Rectal smooth muscle tissue (tissue), 1 donor: ENCODE data around the gene CFAP410.
"Not testable (repeated sequence)": the region's sequence is repeated elsewhere in the genome, so short reads cannot be mapped to it uniquely, and the experiment has no call there.

ENCODE experiments used
- H3K27ac ChIP-seq: one replicate; pipeline ENCODE4 v1.7.0; 2013; ENCODE audit warnings: low read depth, low read length, inconsistent platforms
- H3K27me3 ChIP-seq: one replicate; pipeline ENCODE4 v1.7.0; 2013; ENCODE audit warnings: low read length; ENCODE audit not compliant: control insufficient read depth, insufficient read depth
- H3K36me3 ChIP-seq: one replicate; pipeline ENCODE4 v1.7.0; 2013; ENCODE audit warnings: low read length; ENCODE audit not compliant: control insufficient read depth, insufficient read depth
- H3K4me1 ChIP-seq: one replicate; pipeline ENCODE4 v1.7.0; 2013; ENCODE audit warnings: low read length; ENCODE audit not compliant: control insufficient read depth, insufficient read depth
- H3K4me3 ChIP-seq: one replicate; pipeline ENCODE4 v1.7.0; 2013; ENCODE audit warnings: low read length
- H3K9ac ChIP-seq: one replicate; pipeline ENCODE4 v1.7.0; 2013; ENCODE audit warnings: low read length

The CFAP410 gene

DNA sequence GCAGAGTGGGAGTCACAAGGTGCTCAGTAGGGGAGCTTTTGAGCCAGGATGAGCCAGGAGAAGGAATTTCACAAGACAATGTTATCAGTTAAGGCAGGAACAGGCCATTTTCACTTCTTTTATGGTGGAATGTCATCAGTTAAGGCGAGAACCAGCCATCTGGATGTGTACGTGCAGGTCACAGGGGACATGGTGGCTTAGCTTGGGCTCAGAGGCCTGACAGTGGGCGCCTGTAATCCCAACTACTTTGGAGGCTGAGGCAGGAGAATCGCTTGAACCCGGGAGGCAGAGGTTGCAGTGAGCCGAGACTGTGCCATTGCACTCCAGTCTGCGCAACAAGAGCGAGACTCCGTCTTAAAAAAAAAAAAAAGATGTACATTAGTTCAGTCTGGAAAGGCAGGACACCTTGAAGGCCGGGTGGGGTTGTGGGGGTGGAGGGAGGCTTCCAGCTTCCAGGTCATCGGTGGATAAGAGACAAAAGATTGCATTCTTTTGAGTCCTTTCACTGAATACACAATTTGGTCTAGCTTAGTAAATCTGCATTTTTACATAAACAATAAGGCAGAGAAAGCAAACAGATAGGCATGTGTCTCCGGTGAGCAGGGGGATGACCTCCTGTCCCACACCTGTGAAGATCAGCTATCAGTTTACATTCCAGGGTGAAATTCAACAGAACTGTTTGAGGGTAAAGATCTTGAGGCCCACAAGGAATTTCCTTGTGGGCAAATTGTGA is 2.7 kb upstream of the CFAP410 start:
- H3K27ac ChIP-seq, H3K36me3 ChIP-seq, H3K9ac ChIP-seq, H3K4me3 ChIP-seq, H3K27me3 ChIP-seq: not testable (repeated sequence)
- H3K4me1 ChIP-seq: peaks cover 11% of the 10 kb centered on the region

- Histone ChIP-seq H3K4me3 (peak overlapping the region; percentile 72), H3K27me3 (no peaks in the 10 kb centered on the region), H3K4me1 (peaks cover 11% of the 10 kb centered on the region), H3K9ac (no peak overlapping the region), H3K27ac (peak overlapping the region; percentile 85), H3K36me3 (peaks cover 6% of the 10 kb centered on the region)
Measured at GRCh38 chr21:44337941-44338895, 972 bp downstream of the CFAP410 start.

- Histone ChIP-seq H3K27me3 (no peaks in the 10 kb centered on the region), H3K9ac (no peak overlapping the region), H3K27ac (no peak overlapping the region), H3K36me3 (peaks cover 10% of the 10 kb centered on the region), H3K4me3 (no peak overlapping the region), H3K4me1 (peaks cover 11% of the 10 kb centered on the region)
Measured at GRCh38 chr21:44337449-44337848, 1.7 kb downstream of the CFAP410 start.

DNA sequence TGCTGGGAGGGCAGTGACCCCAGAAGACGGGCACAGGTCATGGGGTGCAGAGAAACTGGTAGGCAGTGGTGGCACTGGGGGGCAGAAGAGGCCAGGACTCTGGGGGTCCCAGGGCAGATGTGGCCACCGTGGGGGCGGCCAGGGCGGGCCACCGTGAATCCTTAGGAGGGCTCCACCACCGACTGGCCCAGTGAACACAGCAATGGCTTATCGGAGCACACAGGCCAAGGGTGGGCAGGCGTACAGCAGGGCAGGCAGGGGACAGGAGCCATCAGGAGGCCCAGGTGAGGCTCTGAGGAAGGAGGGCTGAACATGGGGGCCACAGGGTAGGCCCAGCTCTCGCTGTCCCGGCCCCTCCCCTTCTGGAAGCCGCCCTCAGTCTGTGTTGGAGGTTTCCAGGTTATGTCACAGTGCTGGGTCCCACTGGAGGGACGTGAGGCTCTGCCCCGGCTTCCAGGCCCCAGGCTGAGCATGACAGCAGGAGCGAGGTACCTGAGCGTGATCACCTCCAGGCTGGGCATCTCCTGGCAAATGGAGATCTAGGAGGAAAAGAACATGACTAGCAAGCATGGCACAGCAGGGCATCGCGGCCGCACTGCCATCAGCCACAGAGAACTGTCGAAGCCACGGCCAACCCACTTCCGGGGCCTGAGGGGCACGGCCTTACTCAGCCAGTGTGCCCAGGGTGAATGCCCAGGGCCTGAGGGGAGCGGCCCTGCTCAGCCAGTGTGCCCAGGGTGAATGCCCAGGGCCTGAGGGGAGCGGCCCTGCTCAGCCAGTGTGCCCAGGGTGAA is 3.7 kb downstream of the CFAP410 start:
- peaks cover 18% of the 10 kb centered on the region for H3K36me3 ChIP-seq
- H3K9ac ChIP-seq: no peak overlapping the region
- peaks cover 11% of the 10 kb centered on the region for H3K4me1 ChIP-seq
- H3K27me3 ChIP-seq: no peaks in the 10 kb centered on the region
- H3K27ac ChIP-seq: no peak overlapping the region
- no peak overlapping the region for H3K4me3 ChIP-seq

GRCh38 chr21:44334329-44335030 is 4.7 kb downstream of the CFAP410 start:
- H3K4me3 ChIP-seq: no peak overlapping the region
- no peaks in the 10 kb centered on the region for H3K27me3 ChIP-seq
- no peak overlapping the region for H3K27ac ChIP-seq
- peaks cover 18% of the 10 kb centered on the region for H3K36me3 ChIP-seq
- peaks cover 4% of the 10 kb centered on the region for H3K4me1 ChIP-seq
- no peak overlapping the region for H3K9ac ChIP-seq

- Histone ChIP-seq H3K36me3 (peaks cover 18% of the 10 kb centered on the region), H3K27me3 (no peaks in the 10 kb centered on the region), H3K9ac (no peak overlapping the region), H3K27ac (no peak overlapping the region), H3K4me1 (peaks cover 4% of the 10 kb centered on the region), H3K4me3 (no peak overlapping the region)
Measured at GRCh38 chr21:44333509-44334328, 5.5 kb downstream of the CFAP410 start.

DNA sequence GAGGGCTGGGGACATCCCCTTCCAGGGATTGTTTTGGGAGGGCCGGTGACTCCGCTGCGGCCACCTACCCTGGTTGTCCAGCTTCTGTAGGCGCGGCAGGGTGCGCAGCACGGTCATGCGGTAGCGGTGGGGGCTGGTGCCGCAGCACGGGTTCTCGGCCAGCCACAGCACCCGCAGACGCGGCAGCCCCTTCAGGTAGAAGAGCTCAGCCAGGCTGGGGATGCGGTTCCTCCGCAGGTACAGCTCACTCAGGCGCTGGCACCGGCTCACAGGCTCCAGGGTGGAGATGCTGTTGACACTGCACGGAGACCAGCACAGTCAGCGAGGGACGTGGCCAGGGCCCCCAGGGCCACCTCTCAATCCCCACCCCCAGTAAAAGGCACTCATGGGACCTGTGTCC is 6.2 kb downstream of the CFAP410 start:
- Histone ChIP-seq H3K27ac (no peak overlapping the region), H3K4me3 (no peak overlapping the region), H3K9ac (no peak overlapping the region), H3K36me3 (peaks cover 18% of the 10 kb centered on the region), H3K27me3 (no peaks in the 10 kb centered on the region), H3K4me1 (no peaks in the 10 kb centered on the region)

GRCh38 chr21:44332383-44332782 is 6.8 kb downstream of the CFAP410 start:
- Histone ChIP-seq H3K27ac (no peak overlapping the region), H3K27me3 (no peaks in the 10 kb centered on the region), H3K4me1 (no peaks in the 10 kb centered on the region), H3K36me3 (peaks cover 18% of the 10 kb centered on the region), H3K9ac (no peak overlapping the region), H3K4me3 (no peak overlapping the region)

DNA sequence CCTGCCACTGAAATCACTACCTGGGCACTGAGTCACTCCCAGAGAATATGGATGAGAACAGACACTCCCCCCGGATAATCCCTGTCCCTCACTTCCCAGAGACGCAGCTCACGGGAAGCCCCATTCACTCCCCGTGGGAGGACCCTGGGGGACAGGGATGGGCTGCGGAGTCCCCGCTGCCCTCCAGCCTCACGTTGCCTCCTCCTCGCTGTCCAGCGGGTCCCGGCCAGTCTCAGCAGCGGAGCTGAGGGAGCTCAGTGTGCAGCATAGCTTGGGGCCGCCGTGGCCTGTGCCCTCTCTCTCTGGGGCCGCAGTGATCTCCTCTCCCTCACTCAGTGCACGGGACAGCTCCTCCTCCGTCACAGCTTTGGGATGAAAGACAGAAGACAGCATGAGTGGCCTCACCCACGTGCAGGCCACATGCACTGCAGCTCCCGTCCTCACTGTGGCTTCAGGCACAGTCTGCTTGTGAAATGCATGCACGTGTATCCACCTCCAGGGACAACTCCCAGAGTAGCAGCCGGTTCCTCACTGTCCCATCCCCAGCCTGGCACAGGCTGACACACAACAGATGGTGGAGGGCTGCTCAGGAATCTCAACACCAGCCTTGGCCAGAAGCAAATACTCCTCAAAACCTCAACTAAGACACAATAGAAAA is 7.4 kb downstream of the CFAP410 start:
- H3K9ac ChIP-seq: no peak overlapping the region
- H3K36me3 ChIP-seq: peaks cover 18% of the 10 kb centered on the region
- H3K4me1 ChIP-seq: no peaks in the 10 kb centered on the region

GRCh38 chr21:44331209-44331608 is 8.0 kb downstream of the CFAP410 start:
- Histone ChIP-seq H3K36me3 (peaks cover 15% of the 10 kb centered on the region), H3K9ac (no peak overlapping the region), H3K4me1 (no peaks in the 10 kb centered on the region), H3K4me3 (no peak overlapping the region), H3K27ac (no peak overlapping the region), H3K27me3 (no peaks in the 10 kb centered on the region)

More for the DNA sequence above, 7.4 kb downstream of the CFAP410 start:
- no peak overlapping the region for H3K27ac ChIP-seq
- no peak overlapping the region for H3K4me3 ChIP-seq
- no peaks in the 10 kb centered on the region for H3K27me3 ChIP-seq

- Histone ChIP-seq H3K9ac (no peak overlapping the region), H3K4me3 (no peak overlapping the region), H3K27ac (no peak overlapping the region), H3K4me1 (no peaks in the 10 kb centered on the region), H3K36me3 (peaks cover 15% of the 10 kb centered on the region), H3K27me3 (no peaks in the 10 kb centered on the region)
Measured at GRCh38 chr21:44330698-44331097, 8.5 kb downstream of the CFAP410 start.
